RWPE1 (cell line): Measurements from ENCODE around the gene FNDC3B.

Source experiments
- CTCF ChIA-PET: fragments of 350-600 bp; sonication (Branson Sonifier 250); formaldehyde crosslinking; extraction: SDS; loops from one replicate; lab custom pipeline; 2021; lab: Yijun Ruan, JAX
- POLR2A ChIA-PET: fragments of 400-600 bp; formaldehyde crosslinking; extraction: SDS; loops from one replicate; lab custom pipeline; 2020; ENCODE audit warnings: antibody characterized with exemption; ENCODE audit not compliant: low non-redundant PET; lab: Yijun Ruan, JAX
- DNase-seq: peaks from one replicate; pipeline ENCODE4 v3.0.0; 2012; ENCODE audit warnings: low spot score
- H3K27ac ChIP-seq: fragments of 450-650 bp; 2 replicates; pipeline ENCODE4 v1.5.1; 2017
- TF ChIP-seq, protein P1 (sequence below): fragments of 450-650 bp; conservative IDR thresholded peaks from 2 replicates; pipeline ENCODE4 v1.5.1; 2017; ENCODE audit warnings: low read depth, mild to moderate bottlenecking

FNDC3B gene

DNA sequence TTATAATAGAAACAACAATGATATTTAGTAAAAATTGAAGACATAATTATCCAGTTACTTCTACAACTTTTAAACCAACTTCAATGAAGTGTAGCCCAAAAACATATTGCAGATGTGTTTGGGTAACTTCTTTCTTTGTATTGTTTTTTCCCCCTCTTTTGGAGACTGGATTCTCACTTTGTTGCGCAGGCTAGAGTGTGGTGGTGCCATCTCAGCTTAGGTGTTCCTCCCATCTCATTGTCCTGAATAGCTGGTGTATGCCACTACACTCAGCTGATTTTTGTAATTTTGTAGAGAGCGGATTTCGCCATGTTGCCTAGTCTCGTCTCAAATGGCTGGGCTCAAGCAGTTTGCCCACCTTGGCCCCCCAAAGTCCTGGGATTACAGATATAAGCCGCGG is 148.1 kb downstream of the FNDC3B start:
- no peak overlapping the region for H3K27ac ChIP-seq
- POLR2A ChIA-PET, result no interaction called here
- no peak for DNase-seq
- CTCF ChIA-PET, result interaction anchor here (0.6 kb wide), 1 partner anchor 121 kb away, joined by 3 read pairs; no protein-coding TSS in a partner anchor
- TF ChIP-seq, protein P1, sequence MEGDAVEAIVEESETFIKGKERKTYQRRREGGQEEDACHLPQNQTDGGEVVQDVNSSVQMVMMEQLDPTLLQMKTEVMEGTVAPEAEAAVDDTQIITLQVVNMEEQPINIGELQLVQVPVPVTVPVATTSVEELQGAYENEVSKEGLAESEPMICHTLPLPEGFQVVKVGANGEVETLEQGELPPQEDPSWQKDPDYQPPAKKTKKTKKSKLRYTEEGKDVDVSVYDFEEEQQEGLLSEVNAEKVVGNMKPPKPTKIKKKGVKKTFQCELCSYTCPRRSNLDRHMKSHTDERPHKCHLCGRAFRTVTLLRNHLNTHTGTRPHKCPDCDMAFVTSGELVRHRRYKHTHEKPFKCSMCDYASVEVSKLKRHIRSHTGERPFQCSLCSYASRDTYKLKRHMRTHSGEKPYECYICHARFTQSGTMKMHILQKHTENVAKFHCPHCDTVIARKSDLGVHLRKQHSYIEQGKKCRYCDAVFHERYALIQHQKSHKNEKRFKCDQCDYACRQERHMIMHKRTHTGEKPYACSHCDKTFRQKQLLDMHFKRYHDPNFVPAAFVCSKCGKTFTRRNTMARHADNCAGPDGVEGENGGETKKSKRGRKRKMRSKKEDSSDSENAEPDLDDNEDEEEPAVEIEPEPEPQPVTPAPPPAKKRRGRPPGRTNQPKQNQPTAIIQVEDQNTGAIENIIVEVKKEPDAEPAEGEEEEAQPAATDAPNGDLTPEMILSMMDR, result no peak

DNA sequence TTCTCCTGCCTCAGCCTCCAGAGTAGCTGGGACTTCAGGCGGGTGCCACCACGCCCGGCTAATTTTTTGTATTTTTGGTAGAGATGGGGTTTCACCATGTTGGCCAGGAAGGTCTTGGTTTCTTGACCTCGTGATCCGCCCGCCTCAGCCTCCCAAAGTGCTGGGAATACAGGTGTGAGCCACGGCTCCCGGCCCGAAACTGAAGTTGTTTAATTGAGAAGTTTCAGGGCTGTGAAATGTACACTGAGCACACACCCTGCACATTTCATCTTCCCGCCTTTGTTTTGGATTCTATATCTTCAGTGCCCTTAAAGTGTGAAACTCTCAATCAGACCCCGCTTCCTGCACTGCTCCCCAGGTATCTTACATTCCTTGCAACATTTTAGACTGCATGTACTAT is 149.1 kb downstream of the FNDC3B start:
- peak overlapping the region; percentile 54 for H3K27ac ChIP-seq
- DNase-seq, result no peak
- ChIA-PET POLR2A (no interaction called here), CTCF (no interaction called here)
- TF ChIP-seq, protein P1, result no peak

DNA sequence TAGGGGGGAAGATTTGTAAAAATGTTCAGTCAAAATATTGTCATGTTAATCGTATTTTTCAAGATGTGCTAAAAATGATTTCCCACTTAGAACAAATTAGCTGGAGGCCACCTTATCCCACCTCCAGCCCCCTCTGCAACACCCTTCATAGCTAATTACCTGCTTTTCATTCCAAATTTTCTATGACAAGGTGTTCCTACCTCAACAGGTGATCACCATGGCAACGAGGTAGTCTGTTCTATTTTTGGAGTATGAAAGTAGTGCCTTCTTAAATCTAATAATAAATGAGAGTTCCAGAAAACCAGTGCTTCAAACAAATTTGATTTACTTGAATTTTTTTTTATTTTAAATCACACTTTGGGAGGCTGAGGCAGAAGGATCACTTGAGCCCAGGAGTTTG is 149.8 kb downstream of the FNDC3B start:
- POLR2A ChIA-PET, result no interaction called here
- H3K27ac ChIP-seq, result no peak overlapping the region

DNA sequence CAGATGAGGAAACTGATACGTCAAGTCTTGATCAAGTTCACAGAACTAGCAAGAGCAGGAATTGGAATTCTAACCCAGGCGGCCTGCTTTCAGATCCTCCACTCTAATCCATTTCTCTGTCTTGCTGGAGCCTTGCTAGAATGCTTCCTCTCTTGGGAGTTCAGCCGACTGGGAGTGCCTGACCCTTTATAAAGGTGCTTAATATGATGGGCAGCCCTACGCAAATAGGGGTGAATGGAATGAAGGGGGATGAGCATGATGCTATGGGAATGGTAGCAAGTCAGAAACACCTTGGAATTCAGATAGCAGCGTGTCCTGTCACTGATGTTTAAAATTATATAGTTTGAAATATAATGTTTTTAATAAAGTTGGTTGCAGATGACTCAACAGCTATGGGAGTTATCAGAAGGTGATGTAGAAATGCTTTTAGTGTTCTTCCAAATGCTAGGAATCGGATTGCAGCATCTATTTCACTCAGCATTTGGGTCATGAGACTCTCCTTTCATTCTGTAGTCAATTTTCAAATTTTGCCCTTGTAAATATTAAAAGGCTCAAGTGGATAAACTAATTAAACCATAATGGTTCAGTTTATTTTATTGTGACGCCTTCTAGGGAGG is 150.7 kb downstream of the FNDC3B start:
- ChIA-PET CTCF (no interaction called here), POLR2A (no interaction called here)
- TF ChIP-seq, protein P1, result no peak
- DNase-seq, result no peak
- H3K27ac ChIP-seq, result no peak overlapping the region

More for the DNA sequence above, 149.8 kb downstream of the FNDC3B start:
- TF ChIP-seq, protein P1, result no peak
- no peak for DNase-seq
- CTCF ChIA-PET, result no interaction called here

DNA sequence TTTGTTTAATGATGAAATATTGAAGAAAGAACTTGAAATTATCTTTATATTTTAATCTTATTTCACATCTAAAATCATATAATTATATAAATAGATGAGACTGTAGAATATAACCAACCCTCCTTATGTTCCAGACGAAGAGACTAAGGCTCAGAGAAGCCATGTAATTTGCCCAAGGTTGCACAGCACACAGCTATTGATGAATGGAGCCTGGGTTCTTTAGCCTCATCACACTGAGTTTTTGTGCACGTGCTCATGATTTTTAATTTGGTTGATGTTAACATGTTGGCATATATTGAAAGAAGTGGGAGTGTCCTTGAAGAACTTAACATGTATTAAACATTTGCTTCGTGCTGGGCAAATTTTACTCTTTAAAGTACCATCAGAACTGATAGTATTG is 151.6 kb downstream of the FNDC3B start:
- H3K27ac ChIP-seq, result no peak overlapping the region
- no peak for DNase-seq
- POLR2A ChIA-PET, result no interaction called here
- CTCF ChIA-PET, result no interaction called here
- TF ChIP-seq, protein P1, result no peak

DNA sequence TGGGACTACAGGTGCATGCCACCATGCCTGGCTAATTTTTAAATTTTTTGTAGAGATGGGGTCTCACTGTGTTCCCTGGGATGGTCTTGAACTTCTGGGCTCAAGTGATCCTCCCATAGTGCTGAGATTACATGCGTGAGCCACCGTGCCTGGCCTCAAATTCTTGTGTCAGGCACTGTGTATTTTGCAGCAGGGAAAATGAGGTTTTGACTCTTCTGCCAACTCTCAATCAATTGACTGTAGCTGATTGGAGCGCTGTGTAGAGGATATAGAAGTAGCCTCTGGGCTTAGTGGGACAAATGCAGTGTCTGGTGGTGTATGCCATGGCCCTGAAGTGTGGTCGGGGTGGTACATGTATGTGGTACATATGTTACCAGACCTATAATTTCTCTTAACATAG is 152.3 kb downstream of the FNDC3B start:
- CTCF ChIA-PET, result no interaction called here

More for the DNA sequence above, 152.3 kb downstream of the FNDC3B start:
- no peak for DNase-seq
- TF ChIP-seq, protein P1, result no peak
- no peak overlapping the region for H3K27ac ChIP-seq
- POLR2A ChIA-PET, result no interaction called here
